ENCODE measurements around the gene BRD1.

Gene BRD1

DNA sequence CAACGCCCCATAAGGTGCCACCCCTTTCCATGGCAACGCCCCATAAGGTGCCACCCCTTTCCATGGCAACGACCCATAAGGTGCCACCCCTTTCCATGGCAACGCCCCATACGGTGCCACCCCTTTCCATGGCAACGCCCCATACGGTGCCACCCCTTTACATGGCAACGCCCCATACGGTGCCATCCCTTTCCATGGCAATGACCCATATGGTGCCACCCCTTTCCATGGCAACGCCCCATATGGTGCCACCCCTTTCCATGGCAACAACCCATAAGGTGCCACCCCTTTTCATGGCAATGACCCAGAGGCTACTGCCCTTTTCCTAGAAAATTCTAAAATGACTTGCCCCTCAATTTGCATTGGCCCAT, 72.1 kb downstream of the BRD1 start:
- no peak overlapping the region for H3K27ac ChIP-seq
- DNase-seq (ENCODE audit: low read depth, low spot score) = no peak

DNA sequence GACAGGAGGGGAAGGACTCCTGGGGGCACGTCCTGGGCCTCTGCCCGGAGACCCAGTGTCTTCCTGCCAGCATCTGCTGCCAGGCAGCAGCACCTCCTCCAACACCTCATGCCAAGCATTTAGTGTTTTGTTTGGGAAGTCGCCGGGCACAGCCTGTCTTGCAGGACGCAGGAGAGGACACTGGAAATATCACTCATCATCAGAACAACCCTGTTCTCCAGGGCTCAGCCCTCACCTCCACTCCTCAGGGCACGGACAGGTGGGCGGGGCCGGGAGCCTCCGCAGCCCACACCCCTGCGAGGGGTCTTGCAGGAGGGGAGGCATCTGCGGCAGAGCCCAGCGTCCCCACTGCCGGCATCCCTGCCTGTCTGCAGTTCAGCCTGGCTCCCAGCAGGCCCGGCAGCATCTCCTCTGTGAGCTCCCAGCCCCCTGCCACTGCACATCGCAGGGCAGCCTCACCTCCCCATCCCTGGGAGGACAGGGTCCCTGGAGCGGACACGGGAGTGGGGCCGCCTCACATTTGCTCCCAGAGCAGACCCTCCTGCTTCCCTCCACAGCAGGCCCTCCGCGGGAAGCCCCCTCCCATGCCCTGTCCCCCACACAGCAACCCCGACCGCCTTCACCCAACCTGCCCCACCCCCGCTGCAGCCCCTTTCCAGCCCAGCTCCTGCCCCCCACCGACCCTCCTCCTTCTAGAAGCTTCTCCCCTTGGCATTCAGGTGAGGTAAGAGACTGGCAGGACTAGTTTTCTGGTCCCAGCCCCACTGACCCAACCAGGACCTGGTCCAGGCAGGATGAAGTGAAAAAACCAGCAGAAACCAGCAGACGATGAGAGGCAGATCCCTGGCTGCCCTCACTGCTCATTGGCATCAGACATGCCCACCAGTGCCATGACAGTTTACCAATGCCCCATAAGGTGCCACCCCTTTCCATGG, 72.7 kb downstream of the BRD1 start:
- DNase-seq (ENCODE audit: low read depth, low spot score) = no peak

GRCh38 chr22:49753961-49754695, 73.5 kb downstream of the BRD1 start:
- no peak for DNase-seq (ENCODE audit: low read depth, low spot score)
- H3K27ac ChIP-seq = no peak overlapping the region

More for the DNA sequence above, 72.7 kb downstream of the BRD1 start:
- H3K27ac ChIP-seq = no peak overlapping the region

GRCh38 chr22:49753276-49753890, 74.3 kb downstream of the BRD1 start:
- no peak for DNase-seq (ENCODE audit: low read depth, low spot score)
- H3K27ac ChIP-seq = no peak overlapping the region

DNA sequence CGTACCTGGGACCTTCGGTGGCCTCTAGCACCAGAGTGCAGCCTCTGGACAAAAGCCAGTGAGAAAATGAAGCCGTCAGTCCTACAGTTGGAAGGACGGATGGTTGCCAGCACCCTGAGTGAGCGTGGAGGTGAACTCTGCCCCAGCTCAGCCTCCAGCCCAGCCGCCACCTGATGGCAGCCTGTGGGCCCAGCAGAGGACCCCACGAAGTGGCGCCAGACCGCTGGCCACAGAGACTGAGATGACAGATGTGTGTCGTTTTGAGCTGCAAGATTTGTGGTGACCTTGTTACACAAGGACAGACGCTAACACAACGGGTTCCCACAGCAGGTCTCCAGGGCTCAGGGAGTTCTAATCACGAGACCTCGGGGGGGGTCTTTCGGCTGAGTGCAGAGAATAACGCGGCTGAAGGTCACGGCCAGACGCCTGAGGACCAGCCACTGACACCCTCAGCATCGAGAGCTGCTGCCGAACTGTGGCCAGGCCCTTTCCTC, 75.0 kb downstream of the BRD1 start:
- no peak for DNase-seq (ENCODE audit: low read depth, low spot score)
- no peak overlapping the region for H3K27ac ChIP-seq

- no peak overlapping the region for H3K27ac ChIP-seq
- no peak for DNase-seq (ENCODE audit: low read depth, low spot score)
Observed at GRCh38 chr22:49751966-49752597, 75.6 kb downstream of the BRD1 start.

DNA sequence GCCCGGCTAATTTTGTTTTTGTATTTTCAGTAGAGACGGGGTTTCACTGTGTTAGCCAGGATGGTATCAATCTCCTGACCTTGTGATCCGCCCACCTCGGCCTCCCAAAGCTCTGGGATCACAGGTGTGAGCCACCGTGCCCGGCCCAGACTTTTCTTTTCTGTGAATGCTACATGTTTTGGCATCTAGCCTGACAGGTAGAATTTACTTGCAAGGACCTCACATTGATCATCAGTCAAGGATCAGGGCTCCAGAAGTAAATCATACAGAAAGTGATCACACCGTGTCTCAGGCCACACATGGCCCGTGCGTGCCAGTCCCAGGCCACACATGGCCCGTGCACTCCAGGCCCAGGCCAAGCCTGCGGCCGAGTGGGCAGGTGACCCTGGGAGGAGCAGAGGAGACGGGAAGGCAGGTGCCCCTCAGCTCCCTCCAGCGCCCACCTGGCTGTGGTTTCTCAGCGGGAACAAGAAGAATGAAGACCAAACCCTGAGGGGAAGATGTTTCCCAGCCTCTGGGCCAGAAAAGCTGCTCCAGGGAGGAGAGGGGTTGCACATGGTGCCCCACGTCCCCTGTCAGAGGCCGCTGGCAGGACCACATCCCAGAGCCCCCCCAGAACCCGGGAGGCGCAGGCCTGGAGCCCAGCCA, 76.2 kb downstream of the BRD1 start:
- no peak overlapping the region for H3K27ac ChIP-seq
- no peak for DNase-seq (ENCODE audit: low read depth, low spot score)

DNA sequence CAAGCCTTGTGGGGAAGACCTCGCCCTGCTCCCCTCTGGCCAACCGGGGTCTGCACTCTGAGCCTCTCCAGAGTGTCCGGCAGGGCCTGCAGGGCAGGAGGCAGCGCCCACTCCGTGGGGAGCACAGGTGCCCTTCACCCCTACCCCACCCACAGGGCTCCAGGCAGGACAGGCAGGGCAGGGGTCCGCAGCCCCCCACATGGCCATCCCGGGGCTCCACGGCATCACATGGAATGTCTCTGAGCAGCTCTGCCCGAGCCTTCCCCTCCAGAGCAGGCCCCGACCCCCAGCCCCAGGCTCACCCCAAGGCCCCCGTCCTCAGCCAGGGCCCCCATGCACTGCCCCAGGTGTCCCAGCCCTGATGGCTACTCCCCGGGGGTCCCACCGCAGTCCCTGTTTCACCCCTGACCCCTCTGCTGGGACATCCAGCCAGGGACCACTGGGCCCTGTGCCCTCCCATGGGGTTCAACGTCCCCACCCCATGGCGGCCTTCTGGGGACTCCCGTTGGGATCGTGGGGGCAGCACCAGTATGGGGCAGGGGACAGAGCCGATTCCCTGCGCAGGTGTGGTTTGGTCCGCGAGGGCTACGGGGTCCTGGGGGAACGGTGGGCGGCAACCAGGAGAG, 77.7 kb downstream of the BRD1 start:
- H3K27ac ChIP-seq = no peak overlapping the region
- DNase-seq (ENCODE audit: low read depth, low spot score) = no peak

DNA sequence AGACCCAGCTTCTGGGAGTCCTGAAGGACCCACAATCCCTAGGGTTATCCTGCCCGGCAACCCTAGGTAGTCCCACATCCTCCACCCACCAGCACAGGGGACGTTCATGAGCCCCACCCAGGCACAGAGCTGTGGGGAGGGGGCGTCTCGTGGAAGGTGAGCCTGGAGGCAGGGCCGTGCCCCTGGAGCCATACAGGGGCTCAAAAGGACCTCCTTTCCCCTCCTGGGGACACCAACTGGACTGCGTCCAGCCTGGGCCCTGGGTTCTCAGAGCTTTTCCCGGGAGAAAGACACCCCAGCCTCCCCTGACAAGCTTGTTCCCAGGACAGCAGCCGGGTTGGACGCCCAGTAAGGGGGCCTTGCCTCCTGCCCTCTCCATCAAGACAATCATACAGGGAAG, 78.4 kb downstream of the BRD1 start:
- no peak for DNase-seq (ENCODE audit: low read depth, low spot score)
- H3K27ac ChIP-seq = no peak overlapping the region

GRCh38 chr22:49748514-49748913, 79.2 kb downstream of the BRD1 start:
- H3K27ac ChIP-seq = no peak overlapping the region
- no peak for DNase-seq (ENCODE audit: low read depth, low spot score)

DNA sequence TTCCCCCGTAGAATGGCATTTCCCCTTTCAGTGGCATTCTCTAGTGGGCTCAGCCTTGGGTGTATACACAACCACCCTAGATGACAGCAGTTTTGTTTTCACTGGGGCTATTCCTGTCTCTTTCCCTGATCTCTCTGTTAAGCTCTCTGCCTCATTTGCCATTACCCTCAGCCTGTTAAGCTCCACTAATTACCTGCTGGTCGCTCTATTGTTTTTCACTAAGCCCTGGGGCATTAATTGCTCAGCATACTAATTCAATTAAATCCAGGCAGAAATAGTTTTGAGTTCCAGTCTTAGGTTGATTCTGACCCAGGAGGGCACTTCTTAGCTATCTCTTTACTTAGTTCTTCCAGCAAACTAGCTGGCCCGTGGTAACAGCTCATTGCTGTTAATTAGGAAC, 80.0 kb downstream of the BRD1 start:
- no peak overlapping the region for H3K27ac ChIP-seq
- DNase-seq (ENCODE audit: low read depth, low spot score) = no peak

GRCh38 chr22:49747130-49747529, 80.5 kb downstream of the BRD1 start:
- DNase-seq (ENCODE audit: low read depth, low spot score) = no peak
- H3K27ac ChIP-seq = no peak overlapping the region

GRCh38 chr22:49746065-49746464, 81.6 kb downstream of the BRD1 start:
- DNase-seq (ENCODE audit: low read depth, low spot score) = no peak
- no peak overlapping the region for H3K27ac ChIP-seq

GRCh38 chr22:49740242-49740641, 87.4 kb downstream of the BRD1 start:
- DNase-seq (ENCODE audit: low read depth, low spot score) = no peak
- H3K27ac ChIP-seq = no peak overlapping the region

GRCh38 chr22:49739138-49739537, 88.5 kb downstream of the BRD1 start:
- no peak overlapping the region for H3K27ac ChIP-seq
- no peak for DNase-seq (ENCODE audit: low read depth, low spot score)

DNA sequence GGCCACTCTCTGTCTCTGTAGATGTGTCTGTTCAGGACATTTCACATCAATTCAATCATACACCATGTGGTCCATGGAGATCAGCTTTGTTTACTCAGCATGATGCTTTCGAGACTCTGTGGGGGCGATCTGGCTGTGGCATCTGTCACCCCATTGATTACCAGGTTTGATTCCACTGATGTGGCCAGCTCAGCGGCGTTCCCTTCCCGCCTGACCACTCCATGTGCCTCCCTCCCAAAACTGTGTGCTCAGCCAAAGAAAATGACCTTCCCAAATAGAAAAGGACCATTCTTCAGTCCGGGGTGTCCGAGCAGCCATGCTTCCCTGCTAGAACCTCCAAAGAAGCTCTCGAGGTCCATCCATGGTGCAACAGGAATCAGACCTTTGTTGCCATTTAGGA, 89.1 kb downstream of the BRD1 start:
- H3K27ac ChIP-seq = no peak overlapping the region
- no peak for DNase-seq (ENCODE audit: low read depth, low spot score)

DNA sequence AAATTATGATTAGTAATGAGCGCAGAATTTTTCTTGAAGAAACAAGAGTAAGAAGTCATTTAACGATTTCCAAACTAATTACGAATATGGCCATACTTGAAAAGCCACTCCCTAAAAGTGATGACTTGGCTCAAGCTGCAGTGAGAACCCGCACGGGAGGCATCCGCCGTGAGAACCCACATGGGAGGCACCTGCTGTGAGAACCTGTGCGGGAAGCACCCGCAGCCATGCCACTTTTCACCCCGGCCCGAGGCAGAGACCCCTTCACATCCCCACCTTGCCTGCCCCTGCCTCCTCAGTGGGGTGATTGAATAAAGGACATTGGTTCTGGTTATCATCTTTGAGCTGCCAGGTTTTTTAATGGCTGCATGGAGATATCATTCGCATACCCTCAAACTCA, 89.7 kb downstream of the BRD1 start:
- DNase-seq (ENCODE audit: low read depth, low spot score) = no peak
- no peak overlapping the region for H3K27ac ChIP-seq

DNA sequence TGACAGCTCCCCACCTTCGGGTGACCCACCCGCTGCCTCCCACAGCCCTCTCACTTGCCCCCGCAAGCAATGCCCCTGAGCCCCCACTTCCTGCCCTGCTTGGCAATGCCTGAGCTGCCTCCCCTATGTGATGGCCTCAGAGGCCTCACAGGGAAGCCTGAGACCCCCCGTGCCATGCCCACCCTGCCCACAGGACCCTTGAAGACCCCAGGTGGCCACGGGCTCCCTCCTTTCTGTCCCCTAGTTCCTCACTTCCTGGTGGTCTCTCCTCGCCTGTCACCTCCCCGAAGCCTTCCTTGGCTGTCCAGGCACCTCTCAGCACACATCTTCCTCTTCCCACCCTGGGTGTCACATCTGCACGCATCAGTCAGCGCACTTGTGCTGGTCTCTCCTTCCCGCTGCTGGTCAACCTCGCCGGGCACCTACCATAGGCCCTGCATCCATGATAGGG, 90.5 kb downstream of the BRD1 start:
- H3K27ac ChIP-seq = no peak overlapping the region
- DNase-seq (ENCODE audit: low read depth, low spot score) = no peak

- DNase-seq (ENCODE audit: low read depth, low spot score) = no peak
- no peak overlapping the region for H3K27ac ChIP-seq
Observed at GRCh38 chr22:49736538-49736937, 91.1 kb downstream of the BRD1 start.

All from epithelial cell of prostate (primary cell).